GM12878 (cell line): ENCODE measurements around the gene SRD5A1. TPM values are rescaled to one million over a fixed set of nuclear protein-coding genes. Genes with fewer than 3 reads are reported as not detected.

Experiments
- ATAC-seq: fragments of 200-7000 bp; cut with Tn5 transposase; 3 replicates; pipeline ENCODE4 v1.9.1; 2020; ENCODE audit warnings: mild to moderate bottlenecking, moderate library complexity
- BruUV-seq: library from RNA; stranded (reverse); fragments of 400-500 nt; replicated peaks from 2 replicates; lab custom pipeline; 2021; lab: Mats Ljungman, UMichigan
- CTCF ChIA-PET: fragments of 300-600 bp; sonication (Branson Sonifier 250); formaldehyde crosslinking; extraction: SDS; loops from one replicate; lab custom pipeline; 2021; ENCODE audit warnings: inconsistent platforms; lab: Yijun Ruan, JAX
- POLR2A ChIA-PET: fragments of 350-600 bp; formaldehyde crosslinking; extraction: SDS; loops from one replicate; lab custom pipeline; 2021; ENCODE audit warnings: inconsistent platforms; lab: Charles Lee
- RAD21 ChIA-PET: fragments of 300-600 bp; sonication (Branson Sonifier 250); formaldehyde crosslinking; loops from one replicate; lab custom pipeline; 2023; ENCODE audit warnings: antibody characterized with exemption; ENCODE audit not compliant: unreplicated experiment; lab: Charles Lee
- SMC1A ChIA-PET: fragments of 300-600 bp; sonication (Branson Sonifier 250); formaldehyde crosslinking; loops from one replicate; lab custom pipeline; 2023; ENCODE audit not compliant: unreplicated experiment, uncharacterized antibody; lab: Charles Lee
- DNase-seq: peaks from one replicate; pipeline ENCODE4 v3.0.0-alpha.2; 2011; ENCODE audit warnings: low read depth, low spot score
- FAIRE-seq: peaks from 3 replicates; lab custom pipeline; 2011; peaks lifted over from hg19 to GRCh38; lab: Jason Lieb, UNC
- H2AFZ ChIP-seq: 2 replicates; pipeline ENCODE4 v1.6.0; 2011; ENCODE audit warnings: low read depth, low read length, control low read depth; ENCODE audit not compliant: control insufficient read depth
- H3K27ac ChIP-seq: 2 replicates; pipeline ENCODE4 v1.5.1; 2011; ENCODE audit warnings: control low read depth; ENCODE audit not compliant: control insufficient read depth, insufficient read depth
- H3K27me3 ChIP-seq, 2 experiments: replicated peaks in 1 of 2; 2 replicates each; pipeline versions ENCODE4 v1.6.0 to v1.6.1; 2011; ENCODE audit warnings: low read length in 1 of 2; ENCODE audit not compliant: control insufficient read depth in 2 of 2, insufficient read depth in 2 of 2
- H3K36me3 ChIP-seq, 2 experiments: 2 replicates each; pipeline ENCODE4 v1.5.1; 2011; ENCODE audit warnings: low read length in 1 of 2; ENCODE audit not compliant: control insufficient read depth in 2 of 2, insufficient read depth in 2 of 2
- H3K4me1 ChIP-seq: 2 replicates; pipeline ENCODE4 v1.6.1; 2011; ENCODE audit warnings: mild to moderate bottlenecking, low read length, moderate library complexity, mixed read lengths; ENCODE audit not compliant: control insufficient read depth, insufficient read depth
- H3K4me2 ChIP-seq: 2 replicates; pipeline ENCODE4 v1.6.0; 2011; ENCODE audit warnings: control low read depth; ENCODE audit not compliant: control insufficient read depth, insufficient read depth
- H3K4me3 ChIP-seq: fragments of 200-600 bp; sonication (generic); 2 replicates; pipeline ENCODE4 v1.5.1; 2016
- H3K79me2 ChIP-seq: 2 replicates; pipeline ENCODE4 v1.6.0; 2011; ENCODE audit warnings: low read length; ENCODE audit not compliant: control insufficient read depth, insufficient read depth
- H3K9ac ChIP-seq: 2 replicates; pipeline ENCODE4 v1.8.0; 2011; ENCODE audit warnings: low read length, control low read depth, mixed read lengths; ENCODE audit not compliant: control insufficient read depth, insufficient read depth
- H3K9me3 ChIP-seq: replicated peaks from 3 replicates; pipeline ENCODE4 v1.5.1; 2011; ENCODE audit warnings: mild to moderate bottlenecking, low read length; ENCODE audit not compliant: control insufficient read depth, insufficient read depth
- H4K20me1 ChIP-seq: 2 replicates; pipeline ENCODE4 v1.6.0; 2011; ENCODE audit not compliant: control insufficient read depth, insufficient read depth
- ASH2L ChIP-seq: fragments of 300-600, 200-600 bp; sonication (generic); IDR thresholded peaks from 2 replicates; pipeline ENCODE4 v1.6.1; 2017; ENCODE audit warnings: low read depth, mild to moderate bottlenecking, borderline replicate concordance
- CUX1 ChIP-seq: IDR thresholded peaks from 2 replicates; pipeline ENCODE4 v1.6.1; 2012; ENCODE audit warnings: improper control_type of control experiment, low read depth, low read length; ENCODE audit not compliant: insufficient replicate concordance
- GATAD2B ChIP-seq: fragments of 450-650 bp; conservative IDR thresholded peaks from 2 replicates; pipeline ENCODE4 v1.6.1; 2017; ENCODE audit warnings: low read depth, mild to moderate bottlenecking, moderate library complexity
- IKZF1 ChIP-seq: fragments of 450-650 bp; conservative IDR thresholded peaks from 2 replicates; pipeline ENCODE4 v1.6.1; 2017; ENCODE audit warnings: antibody characterized with exemption, mild to moderate bottlenecking
- NFXL1 ChIP-seq: fragments of 450-650 bp; IDR thresholded peaks from 2 replicates; pipeline ENCODE4 v1.6.1; 2017; ENCODE audit warnings: antibody characterized with exemption, mild to moderate bottlenecking, borderline replicate concordance
- POLR2AphosphoS2 ChIP-seq: IDR thresholded peaks from 2 replicates; pipeline ENCODE4 v1.6.1; 2011; ENCODE audit warnings: low read depth, mild to moderate bottlenecking, low read length, improper control_type of control experiment, moderate library complexity
- SIN3A ChIP-seq: IDR thresholded peaks from 2 replicates; pipeline ENCODE4 v1.6.1; 2012; ENCODE audit warnings: low read depth, low read length, improper control_type of control experiment
- SP1 ChIP-seq: IDR thresholded peaks from one replicate; pipeline ENCODE4 v1.6.1; 2011; ENCODE audit warnings: low read depth, low read length
- TCF7 ChIP-seq: IDR thresholded peaks from 2 replicates; pipeline ENCODE4 v1.6.1; 2014; ENCODE audit warnings: antibody characterized with exemption, borderline replicate concordance
- YY1 ChIP-seq: IDR thresholded peaks from 2 replicates; pipeline ENCODE4 v1.6.1; 2011; ENCODE audit warnings: low read depth, mild to moderate bottlenecking, low read length
- WGBS: methylation state at CpG from one replicate; pipeline ENCODE4 v1.1.6; 2016; ENCODE audit warnings: low lambda C conversion rate; ENCODE audit not compliant: insufficient replicate concordance, insufficient coverage; ENCODE audit errors: missing lambda C conversion rate; 5-methylcytosine and 5-hydroxymethylcytosine counted together
- in situ Hi-C: fragments of 300-500 bp; cut with MboI; formaldehyde crosslinking; loops from 9 replicates; pipeline ENCODE4 v1.14.3; 2018; ENCODE audit warnings: mixed read lengths
- intact Hi-C: fragments of 100-400 bp; cut with micrococcal nuclease; formaldehyde crosslinking; loops from one replicate; pipeline ENCODE4 v1.14.2; 2022; ENCODE audit not compliant: unreplicated experiment
- polyA plus RNA-seq, 11 experiments: library from polyadenylated mRNA; depleted of rRNA in 4 of 11; unstranded in 6 of 11; stranded (reverse) in 5 of 11; fragments of >200 nt; fragmentation: Nextera tagmentation in 4 of 11; fragmentation: Illumina TruSeq in 1 of 11; extraction: Ambion mirVana in 4 of 11; extraction: Trizol in 1 of 11; gene quantifications; 1 replicate in 1 of 11; 2 replicates in 10 of 11; pipeline versions ENCODE4 v1.2.1 to v1.2.3, GENCODE V29; 2011 to 2016; ENCODE audit warnings: inconsistent platforms in 2 of 11, missing spikeins in 2 of 11, low read depth in 1 of 11
- total RNA-seq, 4 experiments: library from RNA; depleted of rRNA in 3 of 4; stranded (reverse); fragments of >200 nt in 3 of 4; fragmentation: Illumina TruSeq in 1 of 4; extraction: Trizol in 1 of 4; gene quantifications; 2 replicates each; pipeline versions ENCODE4 v1.2.1 to v1.2.3, GENCODE V29; 2013 to 2021
- TF ChIP-seq, protein P1 (sequence below): fragments of 450-650 bp; IDR thresholded peaks from 2 replicates; pipeline ENCODE4 v1.6.1; 2017; ENCODE audit warnings: mild to moderate bottlenecking, low read depth, inconsistent platforms; ENCODE audit not compliant: poor library complexity, severe bottlenecking

SRD5A1 gene
- total and polyA plus RNA-seq, 10 of the 15 experiments (the other 5 are each of a cell fraction or from before 2014, with no cell fraction given) = 0.76 to 20.1 (median 12.3) TPM

DNA sequence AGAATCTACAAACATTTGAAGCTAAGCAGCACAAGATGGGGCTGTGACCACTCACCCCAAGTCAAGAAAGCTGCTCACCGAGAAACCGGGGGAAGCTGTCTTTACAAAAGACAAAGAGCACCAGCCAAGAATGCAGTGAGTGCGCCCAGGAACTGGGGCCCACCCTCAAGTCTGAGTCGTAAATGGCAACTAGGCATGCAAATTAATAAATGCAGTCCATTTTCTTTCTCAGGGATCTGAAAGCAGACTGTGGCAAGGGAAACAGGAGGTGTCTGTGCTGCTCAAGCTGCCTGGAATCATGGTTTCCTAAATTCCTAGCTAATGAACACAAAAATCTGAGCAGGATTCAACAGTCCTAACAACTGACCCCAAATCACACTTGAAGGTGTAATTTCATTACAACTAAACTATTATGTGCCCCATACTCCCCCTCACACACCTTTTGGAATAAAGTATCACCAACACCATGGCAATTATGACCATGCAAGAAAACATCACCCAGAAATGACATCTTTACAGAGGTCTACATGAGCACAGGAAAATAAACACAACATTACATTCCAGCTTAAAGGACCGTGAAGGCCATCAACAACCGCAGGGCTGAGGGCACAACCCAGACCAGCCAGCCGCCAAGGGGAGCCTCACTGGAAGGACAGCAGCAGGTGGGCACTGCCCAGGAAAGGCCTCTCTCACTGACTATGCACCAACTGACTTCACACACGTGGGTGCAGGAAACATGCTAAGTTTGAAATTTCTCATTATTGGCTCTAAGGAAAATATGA, 18.0 kb upstream of the SRD5A1 start:
- no peak for TF ChIP-seq SP1
- TF ChIP-seq GATAD2B = no peak
- no peak for TF ChIP-seq ASH2L
- no peak for TF ChIP-seq YY1
- TF ChIP-seq, protein P1, sequence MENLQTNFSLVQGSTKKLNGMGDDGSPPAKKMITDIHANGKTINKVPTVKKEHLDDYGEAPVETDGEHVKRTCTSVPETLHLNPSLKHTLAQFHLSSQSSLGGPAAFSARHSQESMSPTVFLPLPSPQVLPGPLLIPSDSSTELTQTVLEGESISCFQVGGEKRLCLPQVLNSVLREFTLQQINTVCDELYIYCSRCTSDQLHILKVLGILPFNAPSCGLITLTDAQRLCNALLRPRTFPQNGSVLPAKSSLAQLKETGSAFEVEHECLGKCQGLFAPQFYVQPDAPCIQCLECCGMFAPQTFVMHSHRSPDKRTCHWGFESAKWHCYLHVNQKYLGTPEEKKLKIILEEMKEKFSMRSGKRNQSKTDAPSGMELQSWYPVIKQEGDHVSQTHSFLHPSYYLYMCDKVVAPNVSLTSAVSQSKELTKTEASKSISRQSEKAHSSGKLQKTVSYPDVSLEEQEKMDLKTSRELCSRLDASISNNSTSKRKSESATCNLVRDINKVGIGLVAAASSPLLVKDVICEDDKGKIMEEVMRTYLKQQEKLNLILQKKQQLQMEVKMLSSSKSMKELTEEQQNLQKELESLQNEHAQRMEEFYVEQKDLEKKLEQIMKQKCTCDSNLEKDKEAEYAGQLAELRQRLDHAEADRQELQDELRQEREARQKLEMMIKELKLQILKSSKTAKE = no peak
- no peak for TF ChIP-seq SIN3A
- no peak for TF ChIP-seq IKZF1
- no peak for TF ChIP-seq NFXL1
- TF ChIP-seq CUX1 = no peak
- TF ChIP-seq TCF7 = no peak
- no peak for TF ChIP-seq POLR2AphosphoS2
- TF ChIP-seq, all 136 proteins: peak for 0
- intact Hi-C loops = no loop called here
- RAD21 ChIA-PET = interaction anchor here (0.7 kb wide), 1 partner anchor 339 kb away, joined by 3 read pairs; no protein-coding TSS in a partner anchor
- in situ Hi-C loops = no loop called here
- SMC1A ChIA-PET = interaction anchor here (1.0 kb wide), 1 partner anchor 9 kb away, joined by 4 read pairs; no protein-coding TSS in a partner anchor
- 86% methylated on average over 8 of the region's 8 CpGs for WGBS
- CTCF ChIA-PET = interaction anchor here (0.7 kb wide), 1 partner anchor 17 kb away, joined by 3 read pairs; the partner anchor contains the start of gene NSUN2
- H3K4me3 ChIP-seq = no peak overlapping the region
- peaks cover 4% of the 10 kb centered on the region; the same call in 1 of the 2 replicates for H3K79me2 ChIP-seq
- peaks cover 32 to 56% of the 10 kb centered on the region in 2 experiments for H3K36me3 ChIP-seq
- H3K27me3 ChIP-seq = no peaks in the 10 kb centered on the region
- H3K9me3 ChIP-seq = no peaks in the 10 kb centered on the region
- H3K9ac ChIP-seq = no peak overlapping the region
- DNase-seq (no peak), FAIRE-seq (no peak), ATAC-seq (no peak; the same call in 2 of the 3 replicates)
- POLR2A ChIA-PET = no interaction called here
- H4K20me1 ChIP-seq = 0 out of 2 replicates have a peak, but pooled peaks cover 3% of the 10 kb centered on the region
- no peak overlapping the region for H3K27ac ChIP-seq
- no TSS peak for BruUV-seq
- no peak overlapping the region for H3K4me2 ChIP-seq
- H2AFZ ChIP-seq = no peak overlapping the region
- H3K4me1 ChIP-seq = no peaks in the 10 kb centered on the region
